Esophagus (tissue), 2 donors: ENCODE results near the gene ADH5. TPM values are rescaled to one million over a fixed set of nuclear protein-coding genes. Genes with fewer than 3 reads are reported as not detected.
"Not testable (repeated sequence)": the region's sequence is repeated elsewhere in the genome, so short reads cannot be mapped to it uniquely, and the experiment has no call there.

Experiments
- H3K27ac ChIP-seq, 2 donors: one replicate each; pipeline ENCODE4 v1.5.1; 2013; ENCODE audit warnings: low read depth in 2 of 2, mild to moderate bottlenecking in 2 of 2, inconsistent platforms in 1 of 2, low read length in 1 of 2, moderate library complexity in 1 of 2
- H3K27me3 ChIP-seq, 2 donors: one replicate each; pipeline ENCODE4 v1.6.1; 2013; ENCODE audit warnings: low read length in 2 of 2, control low read depth in 1 of 2, mild to moderate bottlenecking in 1 of 2; ENCODE audit not compliant: insufficient read depth in 2 of 2, control insufficient read depth in 1 of 2
- H3K36me3 ChIP-seq, 2 donors: one replicate each; pipeline ENCODE4 v1.6.1; 2013; ENCODE audit warnings: low read length in 1 of 2; ENCODE audit not compliant: control insufficient read depth in 2 of 2, insufficient read depth in 2 of 2
- H3K4me1 ChIP-seq, 2 donors: one replicate each; pipeline ENCODE4 v1.6.1; 2013; ENCODE audit warnings: low read length in 1 of 2; ENCODE audit not compliant: control insufficient read depth in 2 of 2, insufficient read depth in 2 of 2
- H3K4me3 ChIP-seq, 2 donors: one replicate each; pipeline ENCODE4 v1.5.1; 2013; ENCODE audit warnings: low read length in 2 of 2, mild to moderate bottlenecking in 2 of 2, low read depth in 1 of 2, moderate library complexity in 1 of 2
- H3K9me3 ChIP-seq, 2 donors: one replicate each; pipeline ENCODE4 v1.6.1; 2013; ENCODE audit warnings: mild to moderate bottlenecking in 2 of 2, low read depth in 1 of 2, low read length in 1 of 2, moderate library complexity in 1 of 2; ENCODE audit not compliant: control insufficient read depth in 2 of 2, insufficient read depth in 1 of 2
- WGBS, 2 donors: extraction: QIAGEN DNeasy Blood & Tissue Kit; methylation state at CpG; one replicate each; pipeline ENCODE4 v1.1.7; 2013; 5-methylcytosine and 5-hydroxymethylcytosine counted together
- polyA plus RNA-seq, 2 donors: library from polyadenylated mRNA; stranded (reverse); fragments of 200-250 nt; gene quantifications; one replicate each; pipeline ENCODE4 v1.2.3, GENCODE V29; 2013
- donor health status: healthy with polysubstance abuse.
- donor health status: Bipolar disorder and iron deficiency.

Gene ADH5
- polyA plus RNA-seq, 2 donors, result 51.0 to 112 TPM

- Histone ChIP-seq H3K9me3 (peaks cover 3 to 5% of the 10 kb centered on the region in 2 donors), H3K36me3 (no peaks in the 10 kb centered on the region), H3K4me1 (peaks cover 0 to 12% of the 10 kb centered on the region in 2 donors), H3K27ac (no peak overlapping the region), H3K4me3 (no peak overlapping the region), H3K27me3 (no peaks in the 10 kb centered on the region)
- 54 to 61% methylated on average over 1 of the region's 1 CpG for WGBS, 2 donors
Observed at GRCh38 chr4:99025506-99025905, 63.1 kb downstream of the ADH5 start.

GRCh38 chr4:99024481-99025275, 63.9 kb downstream of the ADH5 start:
- Histone ChIP-seq H3K27me3 (no peaks in the 10 kb centered on the region), H3K27ac (peak overlapping the region; percentile 72 to 88), H3K9me3 (peaks cover 3 to 5% of the 10 kb centered on the region in 2 donors), H3K4me3 (no peak overlapping the region), H3K36me3 (no peaks in the 10 kb centered on the region), H3K4me1 (peaks cover 0 to 12% of the 10 kb centered on the region in 2 donors)
- WGBS, 2 donors, result 61 to 66% methylated on average over 7 of the region's 7 CpGs

- H3K27ac ChIP-seq, result peak overlapping the region in 1 of 2 donors; percentile 13
- H3K4me1 ChIP-seq, result peaks cover 0 to 12% of the 10 kb centered on the region in 2 donors
Observed at GRCh38 chr4:99023800-99024251, 64.8 kb downstream of the ADH5 start.

GRCh38 chr4:99022566-99022965, 66.0 kb downstream of the ADH5 start:
- peaks cover 3 to 5% of the 10 kb centered on the region in 2 donors for H3K9me3 ChIP-seq
- no peaks in the 10 kb centered on the region for H3K36me3 ChIP-seq
- no peak overlapping the region for H3K4me3 ChIP-seq
- peaks cover 0 to 12% of the 10 kb centered on the region in 2 donors for H3K4me1 ChIP-seq
- no peaks in the 10 kb centered on the region for H3K27me3 ChIP-seq
- 94 to 98% methylated on average over 9 of the region's 9 CpGs for WGBS, 2 donors
- H3K27ac ChIP-seq, result peak overlapping the region in 1 of 2 donors; percentile 40

More at GRCh38 chr4:99023800-99024251, 64.8 kb downstream of the ADH5 start:
- H3K36me3 ChIP-seq, H3K4me3 ChIP-seq, H3K27me3 ChIP-seq, H3K9me3 ChIP-seq: not testable (repeated sequence)
- WGBS, 2 donors, result 70 to 85% methylated on average over 10 of the region's 10 CpGs

- peaks cover 0 to 12% of the 10 kb centered on the region in 2 donors for H3K4me1 ChIP-seq
- H3K27me3 ChIP-seq, result no peaks in the 10 kb centered on the region
- 97% methylated on average over 5 of the region's 5 CpGs for WGBS, 2 donors
- no peak overlapping the region for H3K27ac ChIP-seq
- H3K4me3 ChIP-seq, result no peak overlapping the region
- H3K36me3 ChIP-seq, result no peaks in the 10 kb centered on the region
- H3K9me3 ChIP-seq, result peaks cover 3 to 5% of the 10 kb centered on the region in 2 donors
Observed at GRCh38 chr4:99021386-99021785, 67.2 kb downstream of the ADH5 start.

Other genes starting within 250 kb of the ADH5 start
- gene EIF4E, start 159.7 kb downstream of the ADH5 start, polyA plus RNA-seq, result 10 to 100 TPM; 16.7 to 56.1 TPM
- gene METAP1, start 93.1 kb downstream of the ADH5 start, polyA plus RNA-seq, result 10 to 100 TPM; 47.7 to 48.6 TPM
- gene ADH4, start 55.5 kb upstream of the ADH5 start, polyA plus RNA-seq, result 1 to 10 TPM in 1 of 2 donors, under 1 TPM in 1; 0.10 to 1.5 TPM
- gene ADH6, start 130.5 kb upstream of the ADH5 start, polyA plus RNA-seq, result under 1 TPM in 1 of 2 donors, not detected in 1; 0.11 TPM
- gene ADH1A, start 202.2 kb upstream of the ADH5 start, polyA plus RNA-seq, result not detected
- 10 to 100 TPM; 31.3 to 72.0 TPM for gene ADH1B, start 232.6 kb upstream of the ADH5 start, polyA plus RNA-seq